Astrocyte of the spinal cord (primary cell): ENCODE results near the gene NELL2.
"Not testable (repeated sequence)": the region's sequence is repeated elsewhere in the genome, so short reads cannot be mapped to it uniquely, and the experiment has no call there.

ENCODE experiments used
- DNase-seq: peaks from one replicate; pipeline ENCODE4 v3.0.0; 2011; ENCODE audit warnings: low read depth, low spot score
- H3K4me3 ChIP-seq: 2 replicates; pipeline ENCODE4 v1.5.1; 2011; ENCODE audit warnings: low read depth, mild to moderate bottlenecking, low read length, moderate library complexity
- in situ Hi-C: cut with HindIII; loops from 2 replicates; pipeline ENCODE4 v1.10.0; 2017; ENCODE audit warnings: low sequenced_read_pairs
- TF ChIP-seq, protein P1 (sequence below): IDR thresholded peaks from 2 replicates; pipeline ENCODE4 v1.5.1; 2012; ENCODE audit warnings: low read depth, mild to moderate bottlenecking, low read length, inconsistent platforms

The NELL2 gene

GRCh38 chr12:44875954-44876543 lies at the start of gene NELL2:
Gene NELL2 (minus strand): TSS chr12:44876315. CDS start chr12:44875869, 446 bp downstream.
- TF ChIP-seq, protein P1, sequence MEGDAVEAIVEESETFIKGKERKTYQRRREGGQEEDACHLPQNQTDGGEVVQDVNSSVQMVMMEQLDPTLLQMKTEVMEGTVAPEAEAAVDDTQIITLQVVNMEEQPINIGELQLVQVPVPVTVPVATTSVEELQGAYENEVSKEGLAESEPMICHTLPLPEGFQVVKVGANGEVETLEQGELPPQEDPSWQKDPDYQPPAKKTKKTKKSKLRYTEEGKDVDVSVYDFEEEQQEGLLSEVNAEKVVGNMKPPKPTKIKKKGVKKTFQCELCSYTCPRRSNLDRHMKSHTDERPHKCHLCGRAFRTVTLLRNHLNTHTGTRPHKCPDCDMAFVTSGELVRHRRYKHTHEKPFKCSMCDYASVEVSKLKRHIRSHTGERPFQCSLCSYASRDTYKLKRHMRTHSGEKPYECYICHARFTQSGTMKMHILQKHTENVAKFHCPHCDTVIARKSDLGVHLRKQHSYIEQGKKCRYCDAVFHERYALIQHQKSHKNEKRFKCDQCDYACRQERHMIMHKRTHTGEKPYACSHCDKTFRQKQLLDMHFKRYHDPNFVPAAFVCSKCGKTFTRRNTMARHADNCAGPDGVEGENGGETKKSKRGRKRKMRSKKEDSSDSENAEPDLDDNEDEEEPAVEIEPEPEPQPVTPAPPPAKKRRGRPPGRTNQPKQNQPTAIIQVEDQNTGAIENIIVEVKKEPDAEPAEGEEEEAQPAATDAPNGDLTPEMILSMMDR: no peak
- in situ Hi-C loops: no loop called here
- peak; percentile 7 for DNase-seq
- peak within 1 kb of the TSS; percentile 41 for H3K4me3 ChIP-seq

- TF ChIP-seq, protein P1: no peak
- in situ Hi-C loops: no loop called here
- no peak for DNase-seq
- H3K4me3 ChIP-seq: no peak overlapping the region
Measured at GRCh38 chr12:44921736-44922135, 45.6 kb upstream of the NELL2 start.

DNA sequence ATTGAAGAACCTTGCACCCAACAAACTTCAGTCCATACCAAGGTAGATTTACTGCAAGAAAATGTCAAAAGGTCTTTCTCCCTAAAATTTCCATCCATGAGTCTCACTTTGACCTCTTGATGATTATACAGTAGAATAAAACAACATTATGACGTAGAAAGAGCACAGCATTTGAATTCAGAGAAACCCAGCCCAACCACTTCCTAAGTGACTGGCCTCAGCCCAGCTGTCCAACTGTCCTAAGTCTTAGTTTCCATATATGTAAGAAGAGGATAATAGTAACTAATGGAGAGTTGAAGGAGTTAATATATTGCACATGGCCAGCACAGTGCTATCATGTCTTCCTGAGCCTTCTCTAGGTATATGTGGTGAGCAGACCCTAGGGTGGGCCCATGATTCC lies 41.0 kb upstream of the NELL2 start:
- in situ Hi-C loops: no loop called here
- TF ChIP-seq, protein P1: no peak
- H3K4me3 ChIP-seq: no peak overlapping the region
- DNase-seq: no peak

GRCh38 chr12:44915958-44916357 lies 39.8 kb upstream of the NELL2 start:
- TF ChIP-seq, protein P1: no peak
- H3K4me3 ChIP-seq: no peak overlapping the region
- DNase-seq: no peak
- in situ Hi-C loops: no loop called here

DNA sequence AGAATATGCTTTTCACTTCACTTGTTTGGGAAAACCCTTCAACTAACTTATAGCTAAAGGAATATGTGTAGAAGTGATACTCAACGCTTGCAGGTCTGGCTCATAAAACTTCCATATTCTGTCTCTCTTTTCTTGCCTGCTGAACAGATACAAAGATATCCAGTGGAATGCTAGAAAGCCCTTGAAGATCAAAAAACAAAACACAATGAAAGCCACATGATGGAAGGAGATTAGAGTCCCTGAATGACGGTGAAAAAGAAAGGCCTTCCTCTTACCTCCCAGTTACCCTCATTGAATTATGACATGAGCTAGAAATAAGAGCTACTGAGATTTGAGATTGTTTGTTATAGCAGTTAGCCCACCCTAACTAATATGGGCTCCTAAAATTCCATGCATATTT lies 28.2 kb upstream of the NELL2 start:
- no peak for DNase-seq
- no peak overlapping the region for H3K4me3 ChIP-seq
- TF ChIP-seq, protein P1: no peak
- in situ Hi-C loops: no loop called here

GRCh38 chr12:44898108-44898507 lies 22.0 kb upstream of the NELL2 start:
- DNase-seq, in situ Hi-C loops, H3K4me3 ChIP-seq: not testable (repeated sequence)

- in situ Hi-C loops: no loop called here
- TF ChIP-seq, protein P1: no peak
- no peak overlapping the region for H3K4me3 ChIP-seq
- DNase-seq: no peak
Measured at GRCh38 chr12:44889926-44890325, 13.8 kb upstream of the NELL2 start.
